ENCODE measurements around the gene PGS1. TPM values are rescaled to one million over a fixed set of nuclear protein-coding genes. Genes with fewer than 3 reads are reported as not detected.
A peak's percentile ranks its signal among the peaks of the same experiment; 100 is the strongest.

Gene PGS1
- total RNA-seq, 1 experiment from 2014 or later, result 25.7 TPM

DNA sequence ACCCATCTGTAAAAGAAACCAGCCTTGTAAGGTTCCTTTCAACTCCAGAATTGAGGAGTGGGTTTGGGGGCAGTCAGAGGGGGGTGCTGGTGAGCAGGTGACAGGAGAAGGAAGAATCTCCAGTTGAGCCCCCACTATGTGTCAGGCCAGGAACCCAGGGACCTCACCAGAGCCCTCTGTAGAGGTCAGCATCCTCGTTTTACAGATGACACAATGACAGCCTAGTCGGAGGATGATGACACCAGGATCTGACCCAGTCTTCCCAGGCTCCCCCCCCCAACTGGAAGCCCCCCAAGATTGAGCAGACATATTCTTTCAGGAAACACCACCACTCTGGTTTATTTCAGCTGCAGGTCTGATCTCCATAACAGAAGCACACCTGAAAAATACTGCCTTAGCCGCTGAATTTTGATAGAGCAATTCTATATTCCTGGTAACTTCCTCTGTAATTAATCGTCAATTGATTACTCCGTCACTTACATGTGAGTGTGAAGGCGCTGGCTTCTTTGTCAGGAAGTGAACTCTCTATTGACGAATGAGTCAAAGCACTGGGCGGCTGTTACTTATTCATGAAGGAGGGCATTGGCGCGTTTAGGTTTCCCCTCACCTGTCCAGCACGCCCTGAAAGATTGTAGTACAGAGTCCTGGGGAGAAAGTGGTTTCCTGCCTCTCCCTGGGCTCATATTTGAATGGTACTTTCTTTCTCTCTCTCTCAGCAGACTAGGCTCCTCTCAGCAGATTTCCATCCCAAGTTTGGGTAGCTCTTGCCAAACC is 39.8 kb upstream of the PGS1 start:
- H3K4me1 Mint-ChIP-seq (ENCODE audit: insufficient read depth, unreplicated experiment), result peaks cover 43% of the 10 kb centered on the region
- H3K36me3 Mint-ChIP-seq (ENCODE audit: insufficient read depth, unreplicated experiment), result no peaks in the 10 kb centered on the region
- no TSS peak for BruUV-seq (replicated peaks)
- no peak overlapping the region for H3K4me3 Mint-ChIP-seq (ENCODE audit: unreplicated experiment)
- TF ChIP-seq, protein P1, sequence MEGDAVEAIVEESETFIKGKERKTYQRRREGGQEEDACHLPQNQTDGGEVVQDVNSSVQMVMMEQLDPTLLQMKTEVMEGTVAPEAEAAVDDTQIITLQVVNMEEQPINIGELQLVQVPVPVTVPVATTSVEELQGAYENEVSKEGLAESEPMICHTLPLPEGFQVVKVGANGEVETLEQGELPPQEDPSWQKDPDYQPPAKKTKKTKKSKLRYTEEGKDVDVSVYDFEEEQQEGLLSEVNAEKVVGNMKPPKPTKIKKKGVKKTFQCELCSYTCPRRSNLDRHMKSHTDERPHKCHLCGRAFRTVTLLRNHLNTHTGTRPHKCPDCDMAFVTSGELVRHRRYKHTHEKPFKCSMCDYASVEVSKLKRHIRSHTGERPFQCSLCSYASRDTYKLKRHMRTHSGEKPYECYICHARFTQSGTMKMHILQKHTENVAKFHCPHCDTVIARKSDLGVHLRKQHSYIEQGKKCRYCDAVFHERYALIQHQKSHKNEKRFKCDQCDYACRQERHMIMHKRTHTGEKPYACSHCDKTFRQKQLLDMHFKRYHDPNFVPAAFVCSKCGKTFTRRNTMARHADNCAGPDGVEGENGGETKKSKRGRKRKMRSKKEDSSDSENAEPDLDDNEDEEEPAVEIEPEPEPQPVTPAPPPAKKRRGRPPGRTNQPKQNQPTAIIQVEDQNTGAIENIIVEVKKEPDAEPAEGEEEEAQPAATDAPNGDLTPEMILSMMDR (IDR thresholded peaks at IDR 0.05; ENCODE audit: unreplicated experiment), result no peak
- no peaks in the 10 kb centered on the region for H3K9me3 Mint-ChIP-seq (ENCODE audit: unreplicated experiment)
- DNase-seq (ENCODE audit: unreplicated experiment), result peak; percentile 62
- no peaks in the 10 kb centered on the region for H3K27me3 Mint-ChIP-seq (ENCODE audit: insufficient read depth, unreplicated experiment)
- ChIA-PET CTCF (interaction anchor here (0.7 kb wide), 1 partner anchor 22 kb away, joined by 3 read pairs; no protein-coding TSS in a partner anchor), POLR2A (interaction anchor here (1.1 to 5.7 kb wide), 2 partner anchors 23 to 66 kb away, joined by 3 to 60 read pairs; no protein-coding TSS in a partner anchor)
- intact Hi-C loops (cut with micrococcal nuclease), result no loop called here
- H3K27ac Mint-ChIP-seq (ENCODE audit: low read depth, unreplicated experiment), result peak overlapping the region; percentile 64

DNA sequence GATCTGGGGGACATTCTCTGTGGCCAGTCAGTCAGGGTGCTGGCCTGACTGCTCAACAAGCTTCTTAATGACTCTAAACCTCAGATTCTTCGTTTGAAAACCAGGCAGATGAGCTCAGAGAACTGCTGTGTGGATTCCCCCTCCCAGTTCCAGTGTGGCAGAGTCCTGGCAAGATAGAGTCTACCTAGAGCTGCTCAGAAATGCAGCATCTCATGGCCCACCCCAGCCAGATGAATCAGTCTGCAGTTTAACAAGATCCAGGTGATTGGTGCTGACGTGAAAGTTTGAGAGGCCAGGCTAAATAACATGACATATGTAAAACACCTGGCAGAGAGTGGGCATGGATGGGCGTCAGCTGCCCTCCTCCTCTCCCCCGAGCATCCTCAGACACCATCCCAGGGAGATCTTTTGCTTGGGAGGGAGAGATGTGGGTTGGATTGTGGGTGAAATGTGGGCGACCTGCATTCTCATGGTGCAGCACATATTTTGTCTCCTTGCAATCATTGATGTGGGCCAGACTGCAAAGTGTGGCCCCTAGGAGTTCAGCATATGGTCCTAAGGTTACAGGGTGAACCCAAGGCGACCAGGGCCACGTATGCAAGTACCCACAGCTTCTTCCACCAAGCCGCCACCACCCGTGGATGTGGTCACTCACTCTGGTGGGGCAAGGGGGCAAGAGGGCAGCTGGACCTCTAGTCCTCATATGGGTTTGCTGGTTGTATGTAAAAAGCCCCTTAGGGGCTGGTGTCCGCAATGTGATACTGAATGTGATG is 38.1 kb upstream of the PGS1 start:
- no TSS peak for BruUV-seq (replicated peaks)
- intact Hi-C loops (cut with micrococcal nuclease), result no loop called here
- H3K36me3 Mint-ChIP-seq (ENCODE audit: insufficient read depth, unreplicated experiment), result peaks cover 6% of the 10 kb centered on the region
- no peaks in the 10 kb centered on the region for H3K27me3 Mint-ChIP-seq (ENCODE audit: insufficient read depth, unreplicated experiment)
- H3K27ac Mint-ChIP-seq (ENCODE audit: low read depth, unreplicated experiment), result no peak overlapping the region
- H3K4me1 Mint-ChIP-seq (ENCODE audit: insufficient read depth, unreplicated experiment), result peaks cover 30% of the 10 kb centered on the region
- TF ChIP-seq, protein P1 (IDR thresholded peaks at IDR 0.05; ENCODE audit: unreplicated experiment), result no peak
- DNase-seq (ENCODE audit: unreplicated experiment), result no peak
- ChIA-PET POLR2A (interaction anchor here (0.6 to 5.7 kb wide), 4 partner anchors 19 to 377 kb away, joined by 3 to 60 read pairs (median 4); partner anchors contain the start of gene SOCS3), CTCF (interaction anchor here (0.6 to 1.4 kb wide), 3 partner anchors 12 to 52 kb away, joined by 3 to 4 read pairs (median 4); no protein-coding TSS in a partner anchor)
- H3K4me3 Mint-ChIP-seq (ENCODE audit: unreplicated experiment), result no peak overlapping the region
- no peaks in the 10 kb centered on the region for H3K9me3 Mint-ChIP-seq (ENCODE audit: unreplicated experiment)

DNA sequence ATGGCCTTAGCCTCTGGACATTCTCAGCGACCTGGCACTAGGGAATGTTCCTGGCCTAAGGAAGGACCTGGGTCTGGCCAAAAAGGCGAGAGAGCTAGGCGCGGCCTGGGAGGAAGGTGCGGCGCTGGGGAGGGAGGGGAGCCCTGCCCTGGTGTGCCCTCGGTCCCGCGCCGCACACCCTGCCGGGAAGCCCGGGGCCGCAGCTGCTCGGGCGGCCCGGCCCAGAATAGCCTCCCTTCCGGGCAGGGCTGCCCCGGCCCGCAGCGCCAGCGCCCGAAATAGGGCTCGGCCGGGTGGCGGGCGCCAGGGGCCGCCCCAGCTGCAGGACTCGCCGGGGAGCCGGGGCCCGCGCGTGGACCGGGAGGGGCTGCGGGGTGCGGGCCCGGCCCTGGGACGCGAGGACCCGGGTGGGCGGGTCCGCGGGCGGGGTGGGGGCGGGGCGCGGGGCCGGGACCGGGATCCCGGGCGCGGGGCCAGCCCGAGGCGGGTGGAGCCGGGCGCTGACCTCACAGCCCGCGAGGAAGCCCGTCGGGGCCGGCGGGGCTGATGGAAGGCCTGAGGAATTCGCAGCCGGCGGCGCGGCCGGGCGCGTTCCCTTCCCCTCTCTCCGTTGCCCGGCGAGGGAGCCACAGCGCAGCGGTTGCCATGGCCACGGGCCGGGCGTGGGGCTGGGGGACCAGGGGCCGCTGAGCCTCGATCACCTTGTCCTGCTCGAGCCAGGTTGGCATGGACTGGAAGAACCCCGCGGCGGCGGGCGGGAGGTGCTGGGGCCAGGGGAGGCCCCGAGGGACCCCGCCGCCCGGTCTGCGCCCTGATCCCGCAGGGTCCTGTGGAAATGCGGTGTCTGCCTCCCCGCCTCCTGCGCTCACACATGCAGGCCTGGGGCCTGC is 36.6 kb upstream of the PGS1 start:
- ChIA-PET POLR2A (interaction anchor here (0.5 to 5.7 kb wide), 11 partner anchors 7 to 227 kb away, joined by 3 to 60 read pairs (median 4); partner anchors contain the start of genes PGS1 and SOCS3), CTCF (interaction anchor here (1.2 kb wide), 1 partner anchor 19 kb away, joined by 3 read pairs; no protein-coding TSS in a partner anchor)
- H3K27me3 Mint-ChIP-seq (ENCODE audit: insufficient read depth, unreplicated experiment), result no peaks in the 10 kb centered on the region
- H3K36me3 Mint-ChIP-seq (ENCODE audit: insufficient read depth, unreplicated experiment), result peaks cover 7% of the 10 kb centered on the region
- BruUV-seq (replicated peaks), result no TSS peak
- peak overlapping the region; percentile 59 for H3K4me3 Mint-ChIP-seq (ENCODE audit: unreplicated experiment)
- intact Hi-C loops (cut with micrococcal nuclease), result loop anchor here (1.0 to 2.0 kb wide), 2 partner anchors 18 to 27 kb away; partner anchors contain the start of gene SOCS3
- peak; percentile 70 for DNase-seq (ENCODE audit: unreplicated experiment)
- no peak overlapping the region for H3K27ac Mint-ChIP-seq (ENCODE audit: low read depth, unreplicated experiment)
- peaks cover 32% of the 10 kb centered on the region for H3K4me1 Mint-ChIP-seq (ENCODE audit: insufficient read depth, unreplicated experiment)
- TF ChIP-seq, protein P1 (IDR thresholded peaks at IDR 0.05; ENCODE audit: unreplicated experiment), result no peak
- H3K9me3 Mint-ChIP-seq (ENCODE audit: unreplicated experiment), result no peaks in the 10 kb centered on the region
